ENCODE data around the gene ACAD10.
"Not testable (repeated sequence)": the region's sequence is repeated elsewhere in the genome, so short reads cannot be mapped to it uniquely, and the experiment has no call there.

ACAD10 gene

GRCh38 chr12:111686574-111687105, 787 bp downstream of the ACAD10 start:
- DNase-seq, result no peak

- DNase-seq, result no peak
Observed at GRCh38 chr12:111687255-111687654, 1.4 kb downstream of the ACAD10 start.

GRCh38 chr12:111687952-111688351, 2.1 kb downstream of the ACAD10 start:
- DNase-seq, result no peak

- DNase-seq, result no peak
Observed at GRCh38 chr12:111691262-111691661, 5.4 kb downstream of the ACAD10 start.

GRCh38 chr12:111692575-111693210, 6.8 kb downstream of the ACAD10 start:
- DNase-seq, result no peak

- no peak for DNase-seq
Observed at GRCh38 chr12:111693818-111694217, 8.0 kb downstream of the ACAD10 start.

- no peak for DNase-seq
Observed at GRCh38 chr12:111699962-111700361, 14.1 kb downstream of the ACAD10 start.

GRCh38 chr12:111705672-111706071, 19.8 kb downstream of the ACAD10 start:
- no peak for DNase-seq

GRCh38 chr12:111706145-111706544, 20.3 kb downstream of the ACAD10 start:
- no peak for DNase-seq

GRCh38 chr12:111715279-111715678, 29.4 kb downstream of the ACAD10 start:
- DNase-seq, result peak in 15 of 58 donors; percentile 2 to 31 (median 6)

- DNase-seq, result not testable (repeated sequence)
Observed at GRCh38 chr12:111719316-111719715, 33.5 kb downstream of the ACAD10 start.

GRCh38 chr12:111720457-111720856, 34.6 kb downstream of the ACAD10 start:
- DNase-seq, result no peak

GRCh38 chr12:111723646-111724360, 38.0 kb downstream of the ACAD10 start:
- DNase-seq, result not testable (repeated sequence)

- no peak for DNase-seq
Observed at GRCh38 chr12:111728795-111729194, 42.9 kb downstream of the ACAD10 start.

- DNase-seq, result no peak
Observed at GRCh38 chr12:111730420-111730819, 44.6 kb downstream of the ACAD10 start.

- no peak for DNase-seq
Observed at GRCh38 chr12:111732786-111733185, 46.9 kb downstream of the ACAD10 start.

GRCh38 chr12:111733340-111733915, 47.6 kb downstream of the ACAD10 start:
- no peak for DNase-seq

- not testable (repeated sequence) for DNase-seq
Observed at GRCh38 chr12:111739524-111739923, 53.7 kb downstream of the ACAD10 start.

GRCh38 chr12:111741235-111741812, 55.5 kb downstream of the ACAD10 start:
- no peak for DNase-seq

GRCh38 chr12:111745211-111745610, 59.4 kb downstream of the ACAD10 start:
- no peak for DNase-seq

- no peak for DNase-seq
Observed at GRCh38 chr12:111747333-111747732, 61.5 kb downstream of the ACAD10 start.

- DNase-seq, result peak in 17 of 58 donors; percentile 5 to 69 (median 22)
Observed at GRCh38 chr12:111748151-111748672, 62.4 kb downstream of the ACAD10 start.

Data from anterior cingulate cortex (tissue), 58 donors.